ENCODE data around the gene MEGF9.
A peak's percentile ranks its signal among the peaks of the same experiment; 100 is the strongest.
"Not testable (repeated sequence)": the region's sequence is repeated elsewhere in the genome, so short reads cannot be mapped to it uniquely, and the experiment has no call there.

MEGF9 gene

DNA sequence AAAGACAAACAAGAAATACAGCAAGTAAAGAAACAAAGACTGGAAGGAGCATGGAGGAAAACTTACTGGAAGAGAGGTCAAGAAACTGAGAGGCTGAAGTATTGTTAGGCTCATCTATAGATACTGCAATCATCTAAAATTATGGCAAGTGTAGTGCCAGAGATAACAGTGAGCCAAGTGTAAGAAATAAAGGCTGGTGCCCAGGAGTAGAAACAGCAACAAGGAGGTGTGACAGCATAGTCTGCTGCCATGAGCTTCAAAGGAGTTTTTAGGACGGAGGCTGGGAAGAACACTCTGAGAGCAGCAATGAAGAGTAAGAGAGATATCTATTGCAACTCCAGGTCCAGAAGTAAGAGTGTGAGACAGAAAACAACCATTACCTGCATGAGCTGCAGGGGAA lies 60.5 kb downstream of the MEGF9 start:
- no peak for DNase-seq

DNA sequence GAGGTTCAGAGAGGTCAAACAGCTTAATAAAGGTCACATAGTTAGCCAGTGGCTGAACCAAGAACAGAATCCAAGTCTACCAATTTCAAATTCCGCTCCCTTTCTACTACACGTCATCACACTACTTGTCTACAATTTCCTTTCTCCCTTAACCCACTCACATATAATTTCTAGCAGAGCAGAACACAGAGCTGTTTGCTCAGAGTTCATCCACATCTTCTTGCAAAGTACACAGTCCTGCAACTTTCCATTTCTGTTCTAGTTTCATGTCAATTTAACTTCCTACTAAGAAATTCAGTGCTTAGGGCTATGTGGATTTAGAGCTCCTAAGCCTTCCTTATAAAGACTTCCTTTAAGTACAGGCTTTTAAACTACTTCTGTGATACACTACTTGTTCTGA lies 61.3 kb downstream of the MEGF9 start:
- DNase-seq = no peak

DNA sequence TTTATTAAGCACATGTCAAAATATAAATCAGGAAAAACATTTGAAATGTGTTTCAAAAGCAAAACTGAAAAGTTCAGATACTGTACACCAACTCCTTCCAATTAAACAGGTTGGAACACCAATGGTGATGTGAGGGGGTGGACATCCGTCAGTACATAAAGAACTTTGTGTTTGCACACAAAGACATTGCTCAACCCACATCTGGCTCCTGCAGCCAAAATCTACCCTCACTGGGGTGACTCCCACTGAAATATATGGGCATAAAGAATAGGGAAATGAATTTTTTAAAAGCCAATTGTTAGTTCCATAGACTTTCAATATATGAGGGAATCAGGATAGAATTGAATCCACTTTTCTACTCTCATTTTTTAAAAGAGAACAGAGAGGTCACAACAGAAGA lies 63.9 kb downstream of the MEGF9 start:
- no peak for DNase-seq

DNA sequence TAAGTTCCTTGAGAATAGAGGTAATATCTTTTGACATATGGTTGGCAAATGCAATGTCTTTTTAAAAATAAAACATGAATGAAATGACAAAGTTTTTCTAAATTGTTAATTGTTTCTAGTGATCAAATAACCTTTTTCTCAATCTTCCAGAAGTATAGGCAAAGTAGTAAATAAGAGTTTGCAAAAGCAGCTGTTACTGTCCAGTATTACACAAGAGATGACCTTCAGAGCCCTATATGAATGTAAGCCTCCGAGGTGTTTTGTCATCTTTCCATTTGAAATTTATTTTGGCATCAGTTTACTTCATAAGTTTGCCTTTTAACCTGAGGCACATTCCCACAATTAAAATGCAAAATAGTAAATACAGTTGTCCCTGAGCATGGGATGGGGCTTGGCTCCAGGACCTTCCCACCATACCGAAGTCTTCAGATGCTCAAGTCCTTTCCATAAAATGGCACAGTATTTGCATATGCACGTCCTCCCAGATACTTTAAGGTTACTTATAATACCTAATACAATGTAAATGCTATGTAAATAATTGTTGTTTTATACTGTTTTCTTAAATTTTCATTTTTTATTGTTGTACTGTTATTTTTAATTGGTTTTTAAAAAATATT lies 65.6 kb downstream of the MEGF9 start:
- no peak for DNase-seq

DNA sequence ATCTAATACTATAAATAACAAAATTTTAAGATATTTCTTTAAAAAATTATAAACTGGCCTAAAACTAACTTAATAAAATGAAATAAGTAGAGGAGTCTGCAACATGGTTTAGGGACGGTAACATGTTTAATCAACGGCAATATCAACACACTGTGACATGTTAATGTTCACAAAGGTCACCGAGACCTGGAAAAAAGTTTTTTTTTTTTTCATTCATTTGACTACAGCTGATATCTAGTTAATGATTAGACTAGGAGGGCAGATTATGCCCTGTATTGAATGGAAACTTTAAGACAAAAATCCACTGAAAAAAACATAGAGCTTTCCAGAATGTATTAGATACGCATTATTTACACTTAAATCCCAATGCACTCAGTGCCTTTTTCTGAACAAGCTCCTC lies 67.3 kb downstream of the MEGF9 start:
- DNase-seq = no peak

DNA sequence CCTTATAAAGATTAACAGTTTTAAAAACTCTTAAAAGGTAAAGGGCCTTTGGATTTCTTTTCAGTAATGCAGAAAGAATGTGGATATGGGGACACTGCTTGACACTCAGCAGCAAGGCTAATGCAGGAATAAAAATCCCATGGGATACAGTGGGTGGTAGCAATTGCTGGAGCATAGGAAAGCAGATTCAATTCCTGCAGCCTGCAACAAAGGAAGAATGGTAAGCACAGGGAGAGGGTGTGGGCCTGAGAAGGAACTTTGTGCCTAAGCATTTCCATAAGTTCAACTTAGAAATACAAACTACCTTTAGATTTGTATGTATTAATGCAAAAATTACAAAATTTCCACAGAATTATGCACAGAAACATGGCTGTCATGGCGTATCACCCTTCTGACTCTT lies 68.5 kb downstream of the MEGF9 start:
- no peak for DNase-seq

DNA sequence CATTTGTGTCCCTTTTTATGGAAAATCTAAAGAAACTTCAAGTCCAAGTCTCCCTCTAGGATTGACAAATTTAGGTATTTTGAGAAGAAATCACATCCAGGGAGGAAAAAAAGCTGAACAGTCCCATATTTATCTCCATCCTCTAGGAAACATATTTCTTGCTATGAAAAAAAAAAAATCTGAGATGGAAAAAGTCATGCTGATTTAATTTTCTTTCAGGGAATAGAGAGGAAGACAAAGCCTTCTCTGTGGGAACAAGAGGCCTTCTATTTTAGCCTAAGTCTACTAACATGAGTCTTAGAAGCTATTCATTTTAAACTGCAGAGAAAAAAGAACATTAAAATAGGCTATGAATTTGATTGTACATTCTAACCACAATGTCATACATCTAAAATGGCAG lies 71.2 kb downstream of the MEGF9 start:
- DNase-seq = no peak

DNA sequence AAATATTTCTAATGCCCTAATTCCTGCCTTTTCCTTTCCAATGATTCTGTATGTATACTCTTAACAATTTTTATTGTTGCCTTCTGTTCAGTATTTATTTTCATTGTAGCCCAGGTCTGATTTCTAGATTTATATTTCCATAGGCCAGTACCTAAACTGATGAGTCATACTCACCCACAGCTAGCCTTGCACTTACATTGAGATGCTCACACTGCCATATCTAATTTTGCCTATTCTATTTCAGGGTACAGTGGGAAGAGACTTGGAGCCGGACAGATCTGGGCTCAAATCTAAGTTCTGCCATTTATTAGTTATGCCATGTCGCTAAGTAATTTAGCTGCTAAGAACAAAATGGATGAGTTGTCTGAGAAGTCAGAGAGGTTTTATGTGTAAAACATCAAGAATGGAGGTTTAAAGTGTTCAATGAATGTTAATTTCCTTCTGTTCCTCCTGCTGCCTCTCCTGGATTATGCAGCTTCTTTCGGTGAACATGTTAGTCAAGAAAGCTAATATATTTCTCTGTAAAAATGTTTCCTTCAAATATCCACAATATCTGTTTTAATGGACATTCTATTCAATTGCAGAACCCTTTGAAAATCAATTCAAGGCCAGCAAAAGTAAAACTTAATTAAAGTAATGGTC lies 72.0 kb downstream of the MEGF9 start:
- DNase-seq = no peak

DNA sequence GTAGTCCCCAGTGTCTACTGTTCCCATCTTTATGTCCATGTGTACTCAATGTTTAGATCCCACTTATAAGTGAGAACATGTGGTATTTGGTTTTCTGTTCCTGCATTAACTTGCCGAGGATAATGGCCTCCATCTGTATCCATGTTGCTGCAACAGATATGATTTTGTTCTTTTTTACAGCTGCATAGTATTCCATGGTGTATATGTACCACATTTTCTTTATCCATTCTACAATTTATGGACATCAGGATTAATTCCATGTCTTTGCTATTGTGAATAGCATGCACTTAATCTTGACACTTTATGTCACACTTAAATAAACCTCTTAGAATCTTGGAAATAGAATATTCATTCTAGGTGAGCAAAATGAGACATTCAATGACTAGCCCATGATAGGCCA lies 73.4 kb downstream of the MEGF9 start:
- not testable (repeated sequence) for DNase-seq

DNA sequence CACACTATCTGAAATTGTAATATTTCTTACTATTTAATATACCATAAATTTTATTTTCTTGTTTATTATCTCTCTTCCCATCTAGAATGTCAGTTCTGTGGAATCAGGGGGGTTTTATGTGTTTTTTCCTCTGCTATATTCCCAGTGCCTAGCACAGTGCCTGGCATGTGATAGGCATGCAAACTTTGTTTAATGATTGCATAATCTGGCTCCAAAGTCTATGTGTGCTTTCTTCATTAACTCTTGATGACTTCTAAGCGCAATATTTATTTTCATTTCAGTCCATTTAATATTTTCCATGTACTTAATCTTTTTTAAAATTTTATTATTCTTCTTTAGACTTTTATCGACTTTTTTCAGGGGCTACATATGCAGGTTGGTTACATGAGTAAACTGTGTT lies 73.9 kb downstream of the MEGF9 start:
- no peak for DNase-seq

DNA sequence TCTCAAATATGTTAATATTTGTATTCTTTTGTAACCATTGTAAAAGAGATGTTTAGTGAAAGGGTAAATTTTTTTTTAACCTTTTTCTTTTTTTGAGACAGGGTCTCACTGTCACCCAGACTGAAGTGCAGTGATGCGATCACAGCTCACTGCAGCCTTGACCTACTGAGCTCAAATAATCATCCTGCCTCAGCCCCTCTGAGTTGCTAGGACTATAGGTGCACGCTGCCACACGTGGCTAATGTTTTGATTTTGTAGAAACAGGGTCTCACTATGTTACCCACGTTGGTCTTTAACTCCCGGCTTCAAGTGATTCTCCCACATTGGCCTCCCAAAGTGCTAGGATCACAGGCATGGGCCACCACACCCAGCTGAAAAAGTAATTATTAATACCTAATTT lies 76.4 kb downstream of the MEGF9 start:
- no peak for DNase-seq

DNA sequence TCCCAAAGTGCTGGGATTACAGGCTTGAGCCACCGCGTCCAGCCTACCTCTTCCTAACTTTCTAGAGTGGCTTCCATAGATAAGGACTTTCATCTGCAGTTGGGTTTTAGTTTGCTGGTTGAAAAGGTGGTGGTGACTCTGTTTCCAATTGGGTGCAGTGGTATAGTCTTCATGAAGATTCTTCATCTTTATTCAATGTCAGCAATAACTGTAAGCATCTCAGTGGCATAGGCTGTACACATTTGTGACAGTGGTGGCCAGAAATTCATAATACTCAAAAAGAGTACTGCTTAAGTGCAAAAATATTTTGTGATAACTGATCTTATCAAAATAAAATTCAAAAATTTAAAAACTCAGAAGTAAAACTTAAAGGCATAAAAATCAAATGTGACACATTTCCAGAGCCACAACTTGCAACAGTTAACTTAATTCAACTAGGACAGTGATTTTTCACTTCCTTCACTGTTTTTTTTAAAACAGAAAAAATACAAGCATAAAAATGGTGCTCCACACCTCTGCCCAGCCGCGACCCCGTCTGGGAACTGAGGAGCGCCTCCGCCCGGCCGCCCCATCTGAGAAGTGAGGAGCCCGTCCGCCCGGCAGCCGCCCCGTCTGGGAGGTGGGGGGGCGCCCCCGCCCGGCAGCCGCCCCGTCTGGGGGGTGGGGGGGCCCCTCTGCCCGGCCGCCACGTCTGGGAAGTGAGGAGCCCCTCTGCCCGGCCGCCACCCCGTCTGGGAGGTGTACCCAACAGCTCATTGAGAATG lies 77.9 kb downstream of the MEGF9 start:
- no peak for DNase-seq

DNA sequence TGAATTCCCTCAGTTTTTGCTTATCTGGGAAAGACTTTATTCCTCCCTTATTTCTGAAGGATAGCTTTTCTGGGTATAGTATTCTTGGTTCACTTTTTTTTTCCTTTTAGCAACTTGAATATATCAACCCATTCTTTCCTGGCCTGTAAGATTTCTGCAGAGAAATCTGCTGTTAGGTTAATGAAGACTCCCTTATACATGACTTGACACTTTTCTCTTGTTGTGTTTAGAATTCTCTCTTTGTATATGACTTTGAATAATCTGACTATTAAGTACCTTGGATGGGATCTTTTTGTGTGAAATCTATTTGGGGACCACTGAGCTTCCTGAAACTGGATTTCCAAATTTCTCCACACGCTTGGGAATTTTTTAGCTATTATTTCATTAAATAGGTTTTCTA lies 79.3 kb downstream of the MEGF9 start:
- DNase-seq = no peak

DNA sequence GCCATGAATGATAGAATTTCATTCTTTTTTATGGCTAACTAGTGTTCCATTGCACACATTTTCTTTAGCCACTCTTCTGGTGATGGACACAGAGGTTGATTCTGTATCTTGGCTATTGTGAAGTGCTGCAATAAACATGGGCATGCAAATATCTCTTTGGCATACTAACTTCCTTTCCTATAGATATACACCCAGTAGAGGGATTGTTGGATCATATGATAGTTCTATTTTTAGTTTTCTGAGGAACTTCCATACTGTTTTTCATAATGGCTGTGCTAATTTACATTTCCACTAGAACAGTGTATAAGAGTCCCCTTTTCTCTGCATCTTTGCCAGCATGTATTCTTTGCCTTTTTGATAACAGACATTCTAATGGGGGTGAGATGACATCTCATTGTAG lies 83.9 kb downstream of the MEGF9 start:
- DNase-seq = no peak

DNA sequence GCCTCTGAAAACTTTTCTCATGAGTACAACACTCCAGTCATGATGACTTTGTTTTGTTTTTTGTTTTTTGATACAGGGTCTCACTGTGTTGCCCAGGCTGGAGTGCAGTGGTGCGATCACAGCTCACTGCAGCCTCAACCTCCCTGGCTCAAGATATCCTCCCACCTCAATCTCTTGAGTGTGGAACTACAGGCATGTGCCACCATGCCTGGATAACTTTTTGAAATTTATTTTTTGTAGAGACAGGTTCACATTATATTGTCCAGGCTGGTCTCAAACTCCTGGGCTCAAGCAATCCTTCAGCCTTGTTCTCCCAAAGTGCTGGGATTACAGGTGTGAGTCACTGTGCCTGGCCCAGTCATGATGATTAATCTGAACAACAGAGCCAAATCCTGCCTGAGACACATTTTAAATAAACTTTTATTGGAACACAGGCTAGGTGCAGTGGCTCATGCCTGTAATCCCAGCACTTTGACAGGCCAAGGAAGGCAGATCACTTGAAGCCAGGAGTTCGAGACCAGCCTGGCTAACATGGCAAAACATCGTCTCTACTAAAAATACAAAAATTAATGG lies 85.3 kb downstream of the MEGF9 start:
- DNase-seq = not testable (repeated sequence)

DNA sequence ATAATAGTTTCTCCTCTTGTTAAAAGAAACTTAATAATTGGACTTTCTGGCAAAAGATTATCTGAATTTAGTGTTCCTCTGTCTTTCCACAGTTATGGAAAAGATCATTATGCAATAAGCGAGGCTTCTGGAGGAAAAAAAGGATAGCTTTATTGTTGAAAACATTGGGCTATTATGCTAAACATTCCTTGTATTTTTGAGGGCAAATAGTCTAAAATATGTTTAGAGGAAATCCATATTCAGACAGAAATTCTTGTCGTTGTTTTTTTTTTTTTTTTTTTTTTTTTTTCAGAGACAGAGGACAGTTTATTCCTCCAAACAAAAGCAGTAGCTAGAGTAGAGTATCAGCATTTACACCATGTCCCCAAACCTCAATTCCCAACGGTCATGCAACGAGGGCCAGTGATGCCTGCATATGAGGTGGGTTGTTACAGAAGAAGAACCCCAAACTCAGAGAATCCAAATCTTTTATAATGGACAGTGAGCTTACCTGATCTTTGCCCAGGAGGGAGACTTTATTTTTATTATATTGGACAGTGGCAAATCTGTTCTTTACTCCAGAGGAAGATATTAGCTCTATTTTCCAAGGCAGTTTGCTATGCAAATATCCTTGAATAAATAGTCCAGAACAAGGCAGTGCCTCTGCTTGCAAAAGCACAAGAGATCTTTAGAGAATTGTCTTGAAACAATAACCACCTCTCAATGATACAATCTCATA lies 85.9 kb downstream of the MEGF9 start:
- no peak for DNase-seq

DNA sequence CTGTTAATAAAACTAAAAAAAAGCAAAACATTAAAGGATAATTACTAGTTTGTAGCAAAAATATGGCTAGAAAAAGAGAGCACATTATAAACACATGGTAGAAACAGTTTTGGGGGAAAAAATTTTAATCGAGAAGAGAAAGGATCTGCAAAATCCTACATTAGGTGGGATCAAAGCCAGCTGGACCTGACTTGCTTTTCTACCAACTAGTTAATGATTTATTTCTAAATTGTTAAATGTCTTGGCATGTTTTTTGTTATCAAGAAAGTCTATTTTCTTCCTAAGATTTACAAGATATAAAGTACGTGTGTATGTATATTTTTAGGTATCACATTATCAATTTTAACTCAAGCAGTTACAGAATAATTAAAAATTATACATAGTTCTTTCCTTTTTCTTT lies 87.2 kb downstream of the MEGF9 start:
- DNase-seq = no peak

DNA sequence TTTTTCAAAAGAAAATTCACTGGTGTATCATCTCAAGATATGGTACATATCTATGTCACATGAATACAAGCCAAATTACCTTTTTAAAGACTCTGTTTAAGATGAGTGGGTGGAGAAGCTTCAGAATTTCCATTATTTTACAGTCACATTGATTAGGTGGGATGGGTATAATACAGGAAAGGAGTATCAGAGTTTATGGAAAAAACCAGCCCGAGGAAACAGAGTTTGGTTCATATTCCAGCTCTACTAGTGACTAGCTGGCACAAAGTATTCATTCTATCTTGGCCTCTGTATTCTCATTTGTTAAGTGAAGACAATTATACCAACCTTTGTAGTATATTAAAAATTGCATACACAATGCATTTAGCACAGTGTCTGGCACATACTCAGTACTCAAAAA lies 87.8 kb downstream of the MEGF9 start:
- no peak for DNase-seq

DNA sequence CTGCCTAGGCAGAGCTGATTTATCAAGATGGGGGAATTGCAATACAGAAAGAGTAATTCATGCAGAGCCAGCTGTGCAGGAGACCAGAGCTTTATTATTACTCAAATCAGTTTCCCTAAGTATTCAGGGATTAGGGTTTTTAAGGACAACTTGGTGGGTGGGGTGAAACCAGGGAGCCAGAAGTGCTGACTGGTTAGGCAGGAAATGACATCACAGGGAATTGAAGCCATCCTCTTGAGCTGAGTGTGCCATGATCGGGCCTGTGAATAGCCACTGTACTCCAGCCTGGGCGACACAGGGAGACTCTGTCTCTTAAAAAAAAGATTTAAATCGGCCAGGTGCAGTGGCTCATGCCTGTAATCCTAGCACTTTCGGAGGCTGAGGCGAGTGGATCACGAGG lies 89.0 kb downstream of the MEGF9 start:
- DNase-seq = no peak

DNA sequence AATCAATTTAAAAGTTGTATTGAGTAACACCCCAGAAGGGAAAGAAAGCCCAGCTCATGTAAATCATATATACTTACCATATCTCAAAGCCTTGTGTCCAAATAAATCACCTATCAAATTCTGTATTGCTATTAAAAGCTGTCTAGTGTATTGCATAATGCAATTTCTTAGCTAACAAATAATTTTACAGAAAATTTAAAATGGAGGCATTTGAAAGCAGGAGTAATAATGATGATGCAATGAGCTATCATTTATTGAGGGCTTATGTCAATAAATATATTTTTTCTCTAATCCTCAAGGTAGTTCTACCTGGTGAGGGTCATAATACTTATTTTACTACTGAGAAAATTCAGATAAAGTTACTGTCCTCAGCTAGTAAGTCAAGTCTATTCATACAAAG lies 91.5 kb downstream of the MEGF9 start:
- DNase-seq = no peak

DNA sequence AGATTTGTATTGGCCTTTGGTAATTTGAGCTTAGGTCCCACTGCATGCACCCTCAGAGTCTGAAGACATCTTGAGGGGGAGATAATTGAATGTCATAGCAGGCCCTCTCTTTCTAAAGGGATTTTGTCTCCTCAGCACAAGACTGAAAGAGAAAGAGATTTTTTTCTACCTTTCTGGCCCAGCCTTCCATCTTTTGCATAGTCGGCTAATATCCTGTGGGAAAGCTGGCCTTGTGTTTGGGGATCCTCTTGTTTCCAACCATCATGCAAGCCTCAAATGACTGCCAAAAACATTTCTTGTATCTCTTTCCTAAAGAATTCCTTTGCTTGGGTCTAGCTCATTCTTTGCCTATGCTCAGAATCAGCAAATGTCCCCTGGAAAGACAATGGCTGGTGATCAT lies 92.3 kb downstream of the MEGF9 start:
- no peak for DNase-seq

DNA sequence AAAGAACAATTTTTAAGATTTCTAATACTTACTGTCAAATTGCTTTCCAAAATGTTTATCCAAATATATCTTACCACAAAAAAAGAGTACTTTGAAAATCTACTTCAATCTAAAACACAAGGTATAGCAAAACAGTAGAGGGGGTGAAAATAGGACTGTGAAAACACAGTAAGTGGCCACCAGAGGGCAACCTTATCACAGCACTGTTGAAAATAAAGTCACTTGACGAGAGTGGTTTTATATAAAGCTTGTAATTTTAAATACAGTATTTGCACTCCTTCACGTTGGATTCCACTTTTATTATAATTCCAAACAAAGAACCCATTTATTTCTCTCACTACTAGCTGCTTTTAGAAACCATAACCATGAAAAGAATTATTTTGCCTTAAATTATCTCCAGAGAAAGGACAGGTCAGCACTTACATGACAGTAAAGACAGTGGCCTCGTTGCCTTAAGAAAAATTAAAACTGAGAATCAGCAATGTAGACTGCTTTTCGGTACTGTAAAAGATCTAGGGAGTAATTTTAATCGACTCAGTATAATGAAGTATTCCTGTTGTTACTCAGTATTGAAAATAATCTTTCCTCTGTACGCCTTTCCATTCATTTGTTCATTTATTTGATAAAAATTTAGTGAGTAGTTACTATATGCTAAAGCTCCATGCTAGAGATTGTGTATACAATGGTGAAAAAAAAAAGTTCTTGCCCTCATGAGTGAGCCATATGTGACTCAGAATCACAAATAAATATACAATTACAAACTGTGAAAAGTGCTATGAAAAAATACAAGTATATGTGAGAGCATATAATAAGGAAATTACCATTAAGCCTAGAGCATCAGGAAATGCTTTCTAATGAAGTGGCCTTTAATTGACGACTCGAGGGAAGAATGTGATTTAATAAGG lies 94.3 kb downstream of the MEGF9 start:
- peak; percentile 3 for DNase-seq
